HG02623 (cell line): ENCODE measurements around the gene PHLPP1.

Experiments
- ATAC-seq: cut with Tn5 transposase; IDR thresholded peaks from one replicate; pipeline ENCODE4 v1.9.1; 2021; ENCODE audit warnings: moderate library complexity; ENCODE audit not compliant: unreplicated experiment

Gene PHLPP1

DNA sequence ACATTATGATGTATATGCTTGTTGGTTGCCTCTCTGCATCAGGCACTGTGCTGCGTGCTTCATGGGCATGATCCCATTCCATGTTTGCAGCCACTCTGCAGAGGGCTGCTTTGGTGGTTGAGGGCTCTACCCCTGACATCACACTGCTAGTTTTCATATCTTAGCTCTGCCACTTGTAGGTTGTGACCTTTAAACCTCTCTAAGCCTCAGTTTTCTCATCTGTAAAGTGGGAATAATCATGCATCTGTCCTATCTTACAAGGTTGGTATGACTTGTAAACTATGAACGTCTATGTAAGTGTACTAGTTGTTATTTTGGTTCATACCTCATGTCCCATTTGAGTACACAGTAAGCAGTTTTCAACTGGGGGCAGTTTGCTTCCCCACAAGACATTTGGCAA is 260.4 kb downstream of the PHLPP1 start:
- ATAC-seq = no peak

DNA sequence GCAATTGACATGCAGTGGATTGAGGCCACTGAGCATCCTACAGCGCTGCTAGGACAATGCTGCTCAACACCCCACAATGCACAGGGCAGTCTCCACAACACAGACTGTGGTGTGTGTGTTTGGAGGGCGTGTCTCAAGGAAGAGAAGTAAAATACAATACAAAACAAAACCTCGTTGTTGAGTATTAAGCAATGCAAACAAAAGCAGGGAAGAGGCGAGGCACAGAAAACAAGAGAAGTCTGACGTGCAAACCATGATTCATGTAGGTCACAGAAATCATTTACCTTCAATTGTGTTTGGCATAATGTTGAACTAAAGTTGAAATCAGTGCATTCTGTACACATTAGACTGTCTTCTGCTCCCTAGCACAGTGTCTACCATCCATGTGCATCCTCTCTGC is 260.9 kb downstream of the PHLPP1 start:
- no peak for ATAC-seq

DNA sequence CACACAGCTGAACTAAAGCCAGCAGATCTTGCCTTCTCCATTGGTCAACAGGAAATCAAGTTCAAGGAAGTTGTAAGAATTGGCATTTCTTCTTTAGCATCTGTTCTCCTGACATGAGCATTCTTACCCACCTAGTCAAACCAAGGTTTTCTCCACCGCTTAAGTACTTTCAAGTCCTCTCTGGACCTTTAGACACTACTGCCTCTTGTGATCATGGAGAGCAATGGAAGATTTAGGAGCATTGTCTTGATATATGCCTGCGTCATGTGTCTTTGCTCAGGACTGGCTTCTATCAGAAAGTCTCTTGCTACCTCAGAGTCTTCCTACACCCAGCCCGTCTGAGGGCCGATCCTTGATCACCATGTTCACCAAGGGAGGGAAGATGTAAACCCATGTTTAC is 262.2 kb downstream of the PHLPP1 start:
- ATAC-seq = no peak

DNA sequence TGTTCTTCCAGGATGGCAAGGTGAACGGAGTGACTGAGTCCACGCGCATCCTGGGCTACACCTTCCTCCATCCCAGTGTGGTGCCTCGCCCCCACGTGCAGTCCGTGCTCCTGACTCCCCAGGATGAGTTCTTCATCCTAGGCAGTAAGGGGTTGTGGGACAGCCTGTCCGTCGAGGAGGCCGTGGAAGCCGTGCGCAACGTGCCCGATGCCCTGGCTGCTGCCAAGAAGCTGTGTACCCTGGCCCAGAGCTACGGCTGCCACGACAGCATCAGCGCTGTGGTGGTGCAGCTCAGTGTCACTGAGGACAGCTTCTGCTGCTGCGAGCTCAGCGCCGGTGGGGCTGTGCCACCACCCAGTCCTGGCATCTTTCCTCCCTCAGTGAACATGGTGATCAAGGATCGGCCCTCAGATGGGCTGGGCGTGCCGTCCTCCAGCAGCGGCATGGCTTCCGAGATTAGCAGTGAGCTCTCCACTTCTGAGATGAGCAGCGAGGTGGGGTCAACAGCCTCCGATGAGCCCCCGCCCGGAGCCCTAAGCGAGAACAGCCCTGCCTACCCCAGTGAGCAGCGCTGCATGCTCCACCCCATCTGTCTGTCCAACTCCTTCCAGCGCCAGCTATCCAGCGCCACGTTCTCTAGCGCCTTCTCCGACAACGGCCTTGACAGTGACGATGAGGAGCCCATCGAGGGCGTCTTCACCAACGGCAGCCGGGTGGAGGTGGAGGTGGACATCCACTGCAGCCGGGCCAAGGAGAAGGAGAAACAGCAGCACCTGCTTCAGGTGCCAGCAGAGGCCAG is 263.1 kb downstream of the PHLPP1 start:
- no peak for ATAC-seq

DNA sequence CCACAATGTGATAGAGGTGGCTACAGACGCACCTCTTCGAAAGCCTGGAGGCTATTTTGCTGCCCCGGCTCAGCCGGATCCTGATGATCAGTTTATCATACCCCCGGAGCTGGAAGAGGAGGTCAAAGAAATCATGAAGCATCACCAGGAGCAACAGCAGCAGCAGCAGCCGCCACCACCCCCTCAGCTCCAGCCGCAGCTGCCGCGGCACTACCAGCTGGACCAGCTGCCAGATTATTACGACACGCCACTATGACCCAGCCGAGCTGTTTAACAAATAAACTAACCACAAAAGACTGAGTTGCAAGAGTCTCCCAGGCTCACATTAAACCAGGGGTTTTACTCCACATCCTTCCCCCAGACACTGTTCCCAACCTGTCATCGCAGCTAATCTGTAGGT is 263.8 kb downstream of the PHLPP1 start:
- ATAC-seq = no peak

DNA sequence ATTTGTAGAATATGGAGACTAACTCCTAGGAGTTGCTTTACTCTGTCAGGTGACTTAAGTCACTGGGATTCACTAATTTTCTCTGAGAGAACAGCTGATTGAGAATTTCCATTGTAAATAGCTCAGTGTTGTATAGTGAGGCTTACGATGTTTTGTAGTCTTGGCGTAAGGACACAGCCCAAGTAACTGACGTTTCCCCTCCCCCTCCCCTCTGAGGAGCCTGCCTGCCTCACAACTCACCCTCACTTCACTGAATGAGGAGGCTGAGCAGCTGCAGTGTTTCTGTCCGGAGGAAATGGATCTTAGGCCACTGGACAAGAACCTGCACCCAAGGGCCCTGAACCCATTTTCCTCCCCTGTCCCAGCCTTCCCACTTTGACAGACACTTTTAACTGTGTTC is 264.6 kb downstream of the PHLPP1 start:
- no peak for ATAC-seq

DNA sequence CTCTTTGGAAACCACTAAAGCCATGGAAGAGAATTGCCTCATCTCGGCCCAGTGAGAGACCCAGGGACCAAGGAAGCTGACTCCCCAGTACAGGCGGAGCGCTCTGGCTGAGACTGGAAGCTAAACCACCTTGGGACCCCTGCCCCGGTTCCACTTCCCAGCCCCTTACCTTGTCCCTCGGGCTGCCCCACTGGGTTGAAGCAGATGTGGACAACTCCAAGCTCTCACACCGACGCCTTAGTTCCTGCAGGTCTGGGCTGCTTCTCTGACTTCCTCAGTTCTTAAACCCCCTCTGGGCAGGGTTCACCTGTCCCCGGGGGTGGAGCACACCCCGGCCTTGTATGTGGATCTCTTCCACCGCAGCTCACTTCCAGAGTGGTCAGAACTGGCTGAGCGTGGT is 266.2 kb downstream of the PHLPP1 start:
- no peak for ATAC-seq

DNA sequence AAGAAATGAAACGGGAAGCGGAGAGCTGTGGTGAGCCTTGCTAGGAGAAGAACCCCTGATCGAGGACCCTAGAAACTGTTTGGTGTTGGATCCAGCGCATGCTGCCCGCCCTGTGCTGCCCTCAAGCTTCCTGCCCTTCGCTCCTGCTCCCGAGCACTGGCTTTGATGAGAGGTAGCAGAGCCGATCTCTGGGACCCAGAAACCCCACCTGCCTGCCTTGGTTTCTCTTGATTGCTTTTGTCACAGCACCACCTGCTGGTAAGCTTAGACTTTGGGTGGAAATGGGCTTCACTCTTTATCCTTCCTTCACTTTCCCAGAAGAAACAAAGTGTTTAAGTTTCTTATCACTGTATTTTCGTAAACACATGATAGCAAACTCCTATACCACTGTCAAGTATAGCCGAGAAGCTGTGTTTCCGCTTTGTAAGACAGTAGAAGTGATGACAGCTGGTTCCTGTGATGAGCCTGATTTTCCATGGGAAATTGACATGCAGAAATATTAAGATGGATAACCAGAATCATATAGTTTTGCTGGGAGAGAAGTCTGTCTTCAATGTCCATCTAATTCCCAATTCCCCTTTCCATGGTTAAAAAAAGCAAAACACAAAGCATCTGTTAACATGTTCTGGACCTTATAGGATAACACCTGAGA is 267.4 kb downstream of the PHLPP1 start:
- no peak for ATAC-seq

DNA sequence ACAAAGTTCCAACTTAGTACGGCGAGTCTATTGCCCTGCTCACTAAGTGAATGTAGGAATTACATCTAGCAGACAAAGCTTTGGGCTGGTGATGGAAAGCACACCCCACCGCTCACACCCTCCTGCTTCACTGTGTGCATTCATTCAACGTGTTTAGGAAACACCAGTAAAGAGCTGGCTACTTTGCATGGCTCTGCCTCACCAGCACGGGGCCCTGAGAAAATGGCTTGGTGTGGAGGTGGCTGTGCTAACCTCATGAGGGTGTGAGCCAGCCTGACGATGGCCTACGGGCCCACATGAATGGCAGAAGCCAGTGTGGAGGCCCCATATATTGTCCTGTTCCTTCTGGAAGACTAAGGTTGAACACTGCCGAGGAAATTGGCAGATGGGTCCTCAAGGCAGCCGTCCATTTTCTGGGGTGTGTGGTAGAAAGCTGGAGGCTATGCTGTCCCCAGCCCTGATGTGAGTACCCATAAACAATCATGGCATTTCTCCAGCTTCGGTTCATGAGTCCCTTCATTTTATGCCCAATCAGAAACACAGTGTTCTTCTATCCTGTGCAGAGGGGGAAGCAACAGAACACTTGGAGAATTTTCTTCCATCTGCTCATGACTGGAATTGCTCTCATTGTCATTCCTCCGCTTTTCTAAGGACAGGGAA is 269.4 kb downstream of the PHLPP1 start:
- ATAC-seq = no peak

DNA sequence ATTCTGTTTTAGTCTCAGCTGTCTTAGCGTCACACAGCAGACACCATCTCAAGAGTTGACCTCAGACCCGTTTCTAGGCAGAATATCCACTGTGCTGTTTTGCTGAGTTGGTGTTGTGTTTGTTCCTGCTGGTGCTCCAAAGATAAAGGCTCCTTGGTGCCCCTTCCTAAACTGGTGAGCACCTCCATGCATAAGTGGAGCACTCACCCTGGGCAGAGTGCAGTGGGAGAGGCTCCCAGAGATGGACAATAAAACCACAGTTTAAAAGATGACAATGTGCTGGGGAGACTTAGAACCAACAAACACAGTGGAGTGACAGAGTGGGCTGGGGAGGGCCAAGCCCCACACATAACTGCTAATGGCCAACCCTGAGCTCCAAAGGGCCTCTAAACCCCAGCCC is 271.1 kb downstream of the PHLPP1 start:
- no peak for ATAC-seq

DNA sequence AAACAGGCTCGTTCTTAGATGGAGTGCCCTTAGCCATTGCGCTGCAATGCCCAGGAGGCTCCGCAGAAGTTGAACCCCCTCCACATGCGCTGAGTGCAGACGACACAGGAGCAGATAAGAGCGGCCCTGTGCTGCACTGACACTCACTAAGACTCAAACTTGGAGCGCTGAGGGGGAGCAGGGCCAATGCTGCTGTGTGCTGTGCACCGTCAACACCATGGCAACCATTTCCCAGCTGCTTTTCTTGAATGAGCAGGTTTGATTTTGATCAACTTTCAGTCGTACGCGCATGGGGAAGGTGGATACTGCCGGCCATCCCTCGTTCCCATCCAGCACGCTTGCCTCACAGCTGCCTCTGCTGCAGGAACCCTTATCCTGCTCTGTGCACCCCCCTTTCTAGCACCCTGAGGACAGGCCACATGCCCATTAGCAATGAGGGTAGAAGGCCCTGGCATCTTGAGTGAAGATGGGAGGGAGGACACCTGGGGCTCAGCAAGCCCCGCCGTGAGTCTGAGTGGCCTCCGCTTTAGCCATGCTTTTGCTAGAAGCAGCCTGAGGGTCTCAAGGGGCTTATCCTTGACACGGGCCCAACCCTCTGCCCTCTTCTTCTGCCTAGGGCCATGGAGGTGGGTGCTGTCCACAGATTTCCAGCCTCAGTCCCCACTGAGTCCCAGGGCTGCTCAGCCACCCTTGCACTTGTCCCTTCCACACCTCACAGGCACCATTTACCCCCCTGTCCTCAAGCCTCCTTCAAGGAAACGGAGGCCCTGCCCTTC is 271.9 kb downstream of the PHLPP1 start:
- ATAC-seq = no peak

DNA sequence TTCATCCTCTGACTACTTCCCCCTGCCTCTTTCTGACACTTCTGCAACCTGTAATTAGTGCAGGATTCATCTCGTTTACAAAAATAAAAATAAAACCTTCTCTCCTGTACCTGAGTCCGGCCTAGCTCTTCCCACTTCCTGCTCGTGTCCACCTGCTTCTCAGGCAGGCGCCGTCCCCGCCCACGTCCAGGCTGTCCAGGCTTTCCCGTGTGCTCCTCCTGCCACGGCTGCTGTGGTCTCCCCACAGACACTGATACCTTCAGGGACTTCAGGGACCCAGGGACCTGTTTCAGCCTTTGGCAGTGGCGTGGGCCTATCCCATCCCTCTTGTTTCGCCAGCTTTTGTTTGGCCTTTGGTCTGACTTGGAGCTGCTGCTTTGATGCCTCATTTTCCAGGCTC is 272.5 kb downstream of the PHLPP1 start:
- no peak for ATAC-seq

DNA sequence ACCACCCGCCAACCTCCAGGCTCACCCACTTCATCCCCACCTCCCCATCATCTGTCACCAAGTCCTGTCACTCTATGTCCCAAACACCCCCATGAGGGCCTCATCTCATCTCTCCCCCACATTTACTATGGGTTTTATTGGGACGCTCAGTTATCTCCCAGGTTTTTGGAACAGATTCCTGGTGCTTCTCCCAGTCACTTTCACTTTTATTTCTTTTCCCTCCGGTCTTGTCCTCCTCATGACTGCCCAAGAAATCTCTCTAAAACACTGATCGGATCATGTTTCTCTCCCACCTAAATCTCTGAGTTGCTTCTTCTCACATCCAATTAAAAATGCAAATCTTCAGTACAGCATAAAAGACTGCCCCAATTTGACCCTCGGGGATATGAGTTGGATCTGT is 273.1 kb downstream of the PHLPP1 start:
- ATAC-seq = no peak

DNA sequence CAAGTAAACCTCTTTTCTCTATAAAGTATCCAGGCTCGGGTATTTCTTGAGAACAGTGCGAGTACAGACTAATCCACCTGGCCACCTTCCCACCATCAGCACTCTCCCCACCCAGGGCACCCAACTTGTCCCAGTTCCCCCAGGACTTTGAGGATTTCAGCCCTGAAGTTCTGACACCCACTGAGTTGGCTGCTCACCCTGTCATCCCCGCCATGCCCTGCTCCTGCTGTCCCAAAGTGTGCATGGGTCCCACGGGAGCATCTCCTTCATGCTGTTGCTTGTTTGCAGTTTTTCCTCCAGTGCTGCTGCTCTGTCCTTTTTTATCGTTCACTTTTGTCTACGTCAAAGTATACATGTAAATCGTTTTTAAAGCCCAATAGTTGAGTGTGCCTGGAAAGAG is 273.9 kb downstream of the PHLPP1 start:
- no peak for ATAC-seq

DNA sequence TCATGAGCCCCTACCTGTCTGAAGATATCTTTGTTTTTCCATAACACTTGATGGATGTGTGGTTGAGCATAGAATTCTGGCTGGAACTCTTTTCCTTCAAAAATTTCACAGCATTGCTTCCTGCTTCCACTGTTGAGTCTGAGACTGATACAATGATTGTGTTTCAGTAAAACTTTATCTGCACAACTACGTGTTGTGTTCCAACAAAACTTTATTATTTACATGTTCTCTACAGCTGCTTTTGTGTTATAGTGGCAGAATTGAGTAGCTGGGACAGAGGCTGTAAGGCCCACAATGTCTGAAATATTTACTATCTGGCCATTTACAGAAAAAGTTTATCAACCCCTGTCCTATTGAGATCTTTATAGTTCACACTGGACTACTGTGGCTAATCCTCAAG is 275.3 kb downstream of the PHLPP1 start:
- ATAC-seq = no peak

DNA sequence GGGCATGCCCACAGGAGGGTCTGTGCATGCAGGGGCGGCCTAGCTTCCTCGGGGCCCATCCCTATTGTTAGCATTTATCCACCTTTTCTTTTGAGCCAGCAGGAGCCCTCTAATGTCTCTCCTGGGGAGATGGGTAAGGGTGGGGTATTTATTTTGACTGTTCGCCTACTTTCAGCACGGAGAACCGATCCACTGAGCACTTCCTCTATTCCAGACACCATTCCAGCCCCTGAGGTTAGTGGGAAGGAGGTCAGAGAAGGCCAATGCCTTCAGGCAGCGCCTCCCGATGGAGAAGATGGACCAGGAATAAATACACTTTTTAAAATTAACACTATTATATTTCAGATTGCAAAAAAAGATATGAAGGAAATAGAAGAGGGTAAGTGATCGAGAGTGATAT is 276.0 kb downstream of the PHLPP1 start:
- ATAC-seq = no peak

DNA sequence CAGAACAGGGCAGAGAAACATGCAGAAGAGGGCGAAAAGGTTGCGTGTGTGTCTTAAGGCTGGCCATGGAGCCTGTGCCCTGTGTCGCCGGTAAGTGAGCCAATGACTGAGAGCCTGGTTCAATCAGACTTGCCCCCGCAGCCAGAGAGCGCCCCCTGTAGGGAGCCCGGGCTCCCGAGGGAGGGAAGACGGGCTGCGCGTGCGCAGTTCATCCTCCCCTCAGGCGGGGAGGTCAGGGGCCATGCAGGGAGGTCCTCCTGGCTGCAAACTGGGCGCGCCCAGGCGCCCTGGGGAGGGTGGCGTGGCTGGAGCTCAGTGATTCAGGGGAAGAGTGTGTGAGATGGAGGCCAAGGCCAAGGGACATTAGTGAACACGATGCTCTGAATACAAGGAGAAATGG is 276.6 kb downstream of the PHLPP1 start:
- no peak for ATAC-seq

DNA sequence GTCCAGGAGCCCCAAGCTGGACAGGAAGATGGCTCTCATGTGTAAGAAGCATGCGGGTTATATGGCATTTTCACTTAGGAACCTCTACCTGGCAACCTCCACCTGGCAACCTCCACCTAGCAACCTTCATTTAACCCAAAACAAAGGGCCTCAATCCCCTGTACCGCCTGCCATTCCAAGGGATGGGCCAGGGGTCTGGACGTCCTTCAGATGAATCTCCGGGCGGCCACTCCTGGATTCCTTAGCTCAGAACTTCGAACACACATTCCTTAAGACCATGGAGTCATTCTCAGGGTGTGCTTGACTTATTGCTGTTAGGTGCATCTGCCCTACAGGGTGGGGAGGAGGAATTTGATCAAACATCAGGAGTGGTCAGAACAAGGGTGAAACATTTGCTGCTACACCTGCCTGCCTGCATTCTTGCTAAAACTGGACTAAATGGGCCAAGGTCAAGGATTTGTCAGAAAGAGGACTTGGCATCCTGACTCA is 277.6 kb downstream of the PHLPP1 start:
- ATAC-seq = no peak

DNA sequence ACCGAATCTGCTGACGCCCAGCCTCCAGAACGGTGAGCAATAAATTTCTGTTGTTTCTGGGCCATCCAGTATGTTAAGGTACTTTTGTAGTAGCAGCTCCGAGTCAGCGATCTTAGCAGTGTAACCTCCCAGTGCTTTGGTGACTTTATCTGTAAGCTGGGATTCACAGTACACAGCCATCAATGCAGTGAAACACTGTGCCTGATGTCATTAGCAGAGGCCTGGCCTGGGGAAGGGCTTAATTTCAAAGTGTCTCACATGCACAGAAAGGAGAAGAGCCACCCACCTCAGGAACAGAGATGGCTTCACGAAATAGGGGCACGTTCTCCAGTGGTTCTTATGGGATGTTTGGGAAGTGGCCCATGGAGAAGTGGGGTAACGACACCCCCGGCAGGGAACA is 281.2 kb downstream of the PHLPP1 start:
- ATAC-seq = no peak

DNA sequence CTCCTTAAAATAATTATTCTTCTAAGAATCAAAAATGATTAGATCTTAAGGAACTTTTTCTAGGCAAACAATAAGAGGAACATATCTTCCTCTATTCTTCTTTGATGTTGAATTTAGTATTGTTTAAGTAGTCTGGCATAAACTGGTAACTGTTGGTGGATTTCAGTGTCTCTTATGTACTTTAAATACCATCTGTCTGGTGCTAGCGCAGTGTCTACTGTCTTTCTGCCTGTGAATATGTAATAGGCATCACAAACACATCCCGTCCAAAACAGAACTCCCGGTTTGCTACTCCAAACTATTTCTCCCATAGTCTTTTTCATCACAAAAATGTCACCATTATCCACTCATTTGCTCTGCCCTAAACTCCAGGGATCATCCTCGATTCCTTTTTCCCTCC is 281.7 kb downstream of the PHLPP1 start:
- no peak for ATAC-seq

DNA sequence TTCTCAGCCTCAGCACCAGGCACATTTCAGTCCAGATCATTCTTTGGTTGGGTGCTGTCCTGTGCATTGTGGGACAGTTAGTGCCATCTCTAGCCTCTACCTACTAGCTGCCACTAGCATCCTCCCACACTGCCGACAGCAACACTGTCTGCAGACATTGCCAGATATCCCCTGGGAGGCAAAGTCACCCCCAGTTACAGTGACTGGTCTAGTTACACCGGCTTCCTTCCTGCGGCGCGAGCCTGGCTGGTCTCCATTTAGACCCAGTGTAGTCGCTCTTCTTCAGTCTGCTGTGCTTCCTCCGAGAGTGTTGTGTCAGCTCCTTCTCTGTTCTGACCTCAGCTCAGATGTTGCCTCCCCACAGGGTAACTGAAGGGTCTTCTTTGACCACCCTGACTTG is 283.1 kb downstream of the PHLPP1 start:
- no peak for ATAC-seq
